Suppressor macrophage (primary cell): Measurements from ENCODE around the gene ADAM30.
A peak's percentile ranks its signal among the peaks of the same experiment; 100 is the strongest.

Source experiments
- DNase-seq, 4 experiments: peaks; one replicate each; pipeline ENCODE4 v3.0.0-alpha.2; 2020 to 2022

Gene ADAM30

GRCh38 chr1:119873135-119874015 is 22.9 kb downstream of the ADAM30 start:
- DNase-seq: peak in 3 of 4 experiments; percentile 17 to 52 (median 21)

GRCh38 chr1:119871881-119872280 is 24.4 kb downstream of the ADAM30 start:
- DNase-seq: no peak

GRCh38 chr1:119870917-119871596 is 25.3 kb downstream of the ADAM30 start:
- DNase-seq: peak; percentile 89 to 96 (median 92)

GRCh38 chr1:119869995-119870394 is 26.3 kb downstream of the ADAM30 start:
- DNase-seq: no peak

- DNase-seq: no peak
Observed at GRCh38 chr1:119868176-119868575, 28.1 kb downstream of the ADAM30 start.

- no peak for DNase-seq
Observed at GRCh38 chr1:119866451-119866850, 29.9 kb downstream of the ADAM30 start.

GRCh38 chr1:119865627-119866026 is 30.7 kb downstream of the ADAM30 start:
- no peak for DNase-seq

GRCh38 chr1:119862276-119862675 is 34.0 kb downstream of the ADAM30 start:
- no peak for DNase-seq

- no peak for DNase-seq
Observed at GRCh38 chr1:119861547-119861946, 34.8 kb downstream of the ADAM30 start.

- DNase-seq: peak; percentile 30 to 71 (median 63)
Observed at GRCh38 chr1:119859647-119860046, 36.7 kb downstream of the ADAM30 start.

- peak; percentile 33 to 61 (median 54) for DNase-seq
Observed at GRCh38 chr1:119858556-119859214, 37.6 kb downstream of the ADAM30 start.

GRCh38 chr1:119858126-119858525 is 38.2 kb downstream of the ADAM30 start:
- DNase-seq: peak in 1 of 4 experiments; percentile 3

- DNase-seq: no peak
Observed at GRCh38 chr1:119853155-119853554, 43.2 kb downstream of the ADAM30 start.

- DNase-seq: peak in 1 of 4 experiments; percentile 7
Observed at GRCh38 chr1:119844206-119844605, 52.1 kb downstream of the ADAM30 start.
